CD4-positive, alpha-beta T cell treated with Interferon alpha-2 for 1 hour (primary cell): Measurements from ENCODE around the gene ME2.
"Not testable (repeated sequence)": the region's sequence is repeated elsewhere in the genome, so short reads cannot be mapped to it uniquely, and the experiment has no call there.

Experiments used
- DNase-seq, 2 donors: peaks; one replicate each; pipeline ENCODE4 v3.0.0-alpha.2; 2020 to 2022

Gene ME2

GRCh38 chr18:50928551-50928950, 49.6 kb downstream of the ME2 start:
- DNase-seq: no peak

- DNase-seq: no peak
Measured at GRCh38 chr18:50933684-50934083, 54.8 kb downstream of the ME2 start.

DNA sequence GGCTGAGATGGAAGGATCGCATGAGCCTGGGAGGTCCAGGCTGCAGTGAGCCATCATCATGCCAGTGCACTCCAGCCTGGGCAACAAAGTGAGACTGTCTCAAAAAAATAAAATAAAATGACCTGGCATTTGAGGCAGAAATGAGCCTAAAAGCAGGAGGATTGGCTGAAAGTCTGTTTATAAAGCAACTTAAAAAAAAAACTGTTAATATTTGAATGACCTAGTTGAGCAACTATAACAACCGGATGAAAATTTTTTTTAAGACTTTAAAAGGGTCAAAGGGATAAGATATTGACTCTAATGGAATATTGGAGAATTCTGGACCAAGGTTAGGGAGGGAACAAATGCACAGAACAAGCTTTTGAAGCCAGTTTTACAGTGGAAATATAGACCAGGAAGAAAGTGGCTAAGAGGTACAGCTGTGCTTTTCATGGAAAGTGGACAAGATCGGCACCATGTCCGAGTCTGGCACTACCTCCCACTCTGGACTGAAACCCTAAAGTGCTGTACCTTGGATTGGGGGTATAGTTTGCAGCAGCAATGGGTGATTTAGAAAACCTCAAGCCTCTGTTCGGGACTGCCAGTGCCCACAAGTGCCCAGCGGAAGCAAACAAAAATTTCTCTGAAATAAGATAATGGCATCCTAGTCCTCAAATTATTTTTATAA, 55.8 kb downstream of the ME2 start:
- DNase-seq: no peak

GRCh38 chr18:50935493-50936191, 56.7 kb downstream of the ME2 start:
- DNase-seq: no peak

GRCh38 chr18:50937183-50937582, 58.3 kb downstream of the ME2 start:
- no peak for DNase-seq

DNA sequence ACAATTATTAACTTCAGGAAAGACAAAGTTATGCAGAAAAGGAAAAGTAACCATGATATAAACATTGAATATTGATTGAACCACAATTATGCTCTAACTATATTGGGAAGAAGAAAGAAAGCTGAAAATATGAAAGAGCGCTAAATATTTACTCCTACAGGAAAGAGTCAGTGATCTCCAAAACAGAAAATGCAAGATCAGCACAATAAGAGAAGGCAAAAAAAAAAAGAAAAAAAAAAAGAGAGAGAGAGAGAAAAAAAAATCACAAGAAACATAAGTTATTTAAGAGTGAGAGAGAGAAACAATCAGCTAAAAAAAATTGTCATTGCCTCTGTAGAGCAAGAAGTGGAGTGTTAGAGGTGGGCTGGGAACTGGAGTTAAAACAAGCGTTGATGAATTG, 60.0 kb downstream of the ME2 start:
- no peak for DNase-seq

DNA sequence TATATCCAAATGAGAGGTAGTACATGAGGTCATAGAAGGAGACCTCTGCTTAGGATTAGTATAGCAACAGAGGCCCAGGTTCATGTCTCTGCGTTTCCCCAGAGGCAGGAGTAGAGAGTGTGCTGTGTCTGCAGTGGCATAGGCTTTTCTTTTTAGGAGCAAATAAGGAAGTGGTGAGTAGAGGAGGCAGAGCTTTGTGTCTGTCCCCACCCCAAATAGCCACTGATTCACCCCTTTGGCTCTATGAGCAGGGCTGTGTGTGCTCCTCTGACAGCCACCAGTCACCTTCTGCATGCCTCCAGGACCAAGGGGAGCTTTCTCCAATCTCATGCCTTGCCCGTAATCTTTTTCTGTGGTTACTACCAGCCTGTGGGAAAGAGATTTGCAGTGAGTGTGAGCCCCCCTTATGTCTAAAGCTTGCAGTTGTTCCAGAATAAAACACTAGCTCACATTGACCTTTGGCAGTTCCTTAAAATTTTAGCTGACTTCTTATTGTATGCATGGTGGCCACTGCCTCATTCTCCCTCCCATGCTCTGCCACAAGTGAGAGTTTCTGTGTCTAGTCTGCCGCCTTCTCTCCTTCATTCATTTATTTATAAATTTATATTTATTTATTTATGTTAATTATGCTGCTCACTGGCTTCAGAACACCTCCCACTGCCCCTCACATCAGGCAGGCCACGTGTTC, 65.5 kb downstream of the ME2 start:
- no peak for DNase-seq

DNA sequence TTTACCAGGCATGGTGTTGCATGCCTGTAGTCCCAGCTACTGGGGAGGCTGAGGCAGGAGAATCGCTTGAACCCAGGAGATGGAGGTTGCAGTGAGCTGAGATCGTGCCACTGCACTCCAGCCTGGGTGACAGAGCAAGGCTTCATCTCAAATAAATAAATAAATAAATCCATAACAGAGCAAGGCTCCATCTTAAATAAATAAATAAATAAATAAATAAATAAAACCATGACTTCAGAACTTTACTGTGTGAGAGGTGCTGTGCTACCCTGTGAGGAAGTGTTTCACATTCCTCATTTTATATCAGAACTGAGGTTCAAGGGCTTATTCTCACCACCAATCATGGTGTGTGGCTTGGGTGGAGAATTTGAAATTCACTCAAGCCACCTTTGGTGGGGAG, 67.0 kb downstream of the ME2 start:
- DNase-seq: not testable (repeated sequence)

DNA sequence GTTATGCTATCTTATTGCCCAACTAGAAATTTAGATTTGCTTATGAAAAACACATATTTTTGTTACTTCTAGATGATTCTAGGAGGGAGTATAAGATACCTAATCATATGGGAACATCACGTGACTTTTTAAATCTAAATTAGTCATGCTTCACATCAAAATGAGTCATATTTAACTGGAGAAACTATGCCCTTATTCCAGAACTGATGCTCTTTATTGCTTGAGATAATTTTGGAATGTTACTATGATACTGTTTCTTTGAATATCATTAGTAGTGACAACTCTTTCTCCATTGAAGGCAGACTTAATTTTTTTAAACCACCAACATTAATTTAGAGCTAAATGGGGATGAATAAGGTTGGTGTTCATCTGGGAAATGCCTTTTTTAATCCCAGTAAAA, 69.0 kb downstream of the ME2 start:
- no peak for DNase-seq

DNA sequence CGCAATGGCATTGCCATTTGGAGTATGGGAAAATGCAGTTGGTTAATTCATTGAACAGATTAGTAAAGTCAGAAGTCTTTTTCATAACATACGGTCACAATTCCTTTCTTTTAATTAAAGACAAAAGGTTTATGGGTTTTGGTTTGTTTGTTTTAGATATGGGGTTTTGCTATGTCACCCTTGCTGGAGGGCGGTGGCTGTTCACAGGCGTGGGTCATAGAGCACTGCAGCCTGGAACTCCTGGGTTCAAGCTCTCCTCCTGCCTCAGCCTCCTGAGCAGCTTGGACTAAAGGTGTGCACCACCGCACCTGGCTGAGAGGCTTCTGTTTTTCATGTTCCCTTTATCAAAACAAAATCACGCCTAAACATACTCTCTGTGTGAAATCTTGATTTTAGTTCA, 70.3 kb downstream of the ME2 start:
- no peak for DNase-seq

- DNase-seq: no peak
Measured at GRCh38 chr18:50950626-50951025, 71.7 kb downstream of the ME2 start.

GRCh38 chr18:50953822-50954221, 74.9 kb downstream of the ME2 start:
- no peak for DNase-seq

DNA sequence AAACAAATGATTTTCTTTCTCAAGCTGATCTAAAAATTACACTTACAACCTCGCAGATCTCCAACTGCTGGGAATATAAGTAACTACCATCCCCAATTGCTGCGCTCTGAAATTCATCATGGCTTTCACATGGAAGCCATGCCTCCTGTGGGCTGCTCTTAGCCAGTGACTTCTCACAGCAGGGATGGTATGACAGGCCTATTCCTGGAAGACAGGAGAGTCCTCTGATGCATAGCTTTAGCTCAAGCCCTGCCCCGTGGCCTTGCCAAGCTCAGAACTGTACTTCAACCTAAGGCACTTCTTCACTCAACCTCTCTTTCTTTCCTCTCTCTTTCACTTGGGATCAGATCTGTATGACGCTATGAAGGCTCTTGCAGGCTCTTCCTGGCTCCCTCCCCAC, 76.3 kb downstream of the ME2 start:
- no peak for DNase-seq

DNA sequence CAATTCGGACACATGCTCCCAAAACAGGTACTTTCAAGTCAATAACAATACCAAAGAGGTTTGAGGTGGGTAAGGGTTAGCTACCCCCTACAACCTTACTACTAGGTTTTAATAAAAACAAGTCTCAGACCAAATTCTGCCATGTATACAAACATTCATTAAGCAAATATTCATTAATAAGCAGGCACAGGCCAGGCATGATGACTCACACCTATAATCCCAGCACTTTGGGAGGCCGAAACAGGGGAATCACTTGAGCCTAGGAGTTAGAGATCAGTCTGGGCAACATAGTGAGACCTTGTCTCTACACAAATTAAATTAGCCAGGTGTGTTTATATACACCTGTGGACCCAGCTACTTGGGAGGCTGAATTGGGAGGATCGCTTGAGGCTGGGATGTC, 77.2 kb downstream of the ME2 start:
- DNase-seq: no peak

GRCh38 chr18:50961974-50962373, 83.1 kb downstream of the ME2 start:
- DNase-seq: no peak

DNA sequence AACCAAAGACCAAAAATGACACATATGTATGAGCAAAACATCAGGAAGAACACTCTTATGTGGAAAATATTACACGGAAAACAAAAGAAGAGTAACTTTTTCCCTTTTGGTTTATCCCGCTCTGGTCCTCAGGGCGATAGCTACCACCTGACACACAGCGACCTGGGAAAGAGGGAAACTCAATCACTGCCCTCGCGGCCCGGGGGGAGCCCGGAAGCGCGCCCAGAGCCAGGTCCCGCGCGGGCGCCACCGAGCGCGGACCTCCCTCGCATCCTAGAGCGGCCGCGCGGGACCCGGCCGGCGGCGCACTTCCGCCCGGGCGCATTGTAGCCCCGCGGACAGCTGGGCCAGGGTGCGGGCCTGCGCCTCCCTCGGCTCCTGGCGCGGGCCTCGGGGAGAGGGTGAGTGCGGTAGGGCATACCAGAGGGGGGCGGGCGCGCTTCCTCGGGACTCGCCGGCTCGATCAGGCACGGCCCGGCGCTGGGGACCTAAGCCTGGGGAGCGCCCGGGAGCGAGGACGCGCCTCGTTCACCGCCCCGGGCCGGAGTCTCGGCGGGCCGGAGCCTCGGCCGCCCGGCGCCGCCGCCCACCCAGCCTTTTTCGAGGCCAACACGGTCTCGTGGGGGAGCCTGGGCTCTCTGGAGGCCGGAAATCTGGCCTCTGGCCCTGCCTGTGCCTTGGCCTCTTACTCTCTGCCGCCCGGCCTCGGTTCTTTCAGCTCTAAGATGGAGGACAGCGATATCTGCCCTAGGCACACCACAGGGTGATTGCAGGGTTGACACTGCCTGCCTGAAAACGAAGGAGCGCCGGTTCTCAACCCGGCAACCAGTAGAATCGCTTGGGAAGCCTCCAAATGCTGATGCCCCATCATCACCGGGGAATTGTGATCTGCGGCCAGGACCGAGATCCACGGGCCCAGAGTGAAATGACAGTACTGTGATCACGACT, 89.1 kb downstream of the ME2 start, which contains the start of gene ELAC1:
Gene ELAC1 (plus strand): TSS at position 327 of the 948 bp plus-strand sequence. CDS start 6,365 bp downstream, outside the sequence.
- peak; percentile 61 to 74 for DNase-seq

- DNase-seq: no peak
Measured at GRCh38 chr18:50969448-50969847, 90.5 kb downstream of the ME2 start.

GRCh38 chr18:50970006-50970405, 91.1 kb downstream of the ME2 start:
- DNase-seq: no peak

DNA sequence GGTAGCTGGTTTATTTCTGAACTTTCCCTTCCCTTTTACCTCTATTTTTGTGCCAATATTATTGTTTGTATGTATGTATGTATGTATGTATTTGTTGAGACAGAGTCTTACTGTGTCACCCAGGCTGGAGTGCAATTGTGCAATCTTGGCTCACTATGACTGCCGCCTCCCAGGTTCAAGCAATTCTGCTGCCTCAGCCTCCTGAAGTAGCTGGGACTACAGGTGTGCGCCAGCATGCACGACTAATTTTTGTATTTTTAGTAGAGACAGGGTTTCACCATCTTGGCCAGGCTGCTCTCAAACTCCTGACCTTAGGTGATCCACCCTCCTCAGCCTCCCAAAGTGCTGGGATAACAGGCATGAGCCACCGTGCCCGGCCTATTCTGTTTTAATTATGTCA, 93.5 kb downstream of the ME2 start:
- not testable (repeated sequence) for DNase-seq

GRCh38 chr18:50973367-50974126, 94.6 kb downstream of the ME2 start:
- DNase-seq: no peak

GRCh38 chr18:50977037-50977760, 98.3 kb downstream of the ME2 start:
- DNase-seq: no peak
